NCI-H748 treated with DMSO at 0.1 percent for 48 hours (cell line): ENCODE measurements around the gene BHLHA15.

Experiments
- DNase-seq: peaks from one replicate; lab custom pipeline; 2025; lab: John Stamatoyannopoulos, UW

The BHLHA15 gene

DNA sequence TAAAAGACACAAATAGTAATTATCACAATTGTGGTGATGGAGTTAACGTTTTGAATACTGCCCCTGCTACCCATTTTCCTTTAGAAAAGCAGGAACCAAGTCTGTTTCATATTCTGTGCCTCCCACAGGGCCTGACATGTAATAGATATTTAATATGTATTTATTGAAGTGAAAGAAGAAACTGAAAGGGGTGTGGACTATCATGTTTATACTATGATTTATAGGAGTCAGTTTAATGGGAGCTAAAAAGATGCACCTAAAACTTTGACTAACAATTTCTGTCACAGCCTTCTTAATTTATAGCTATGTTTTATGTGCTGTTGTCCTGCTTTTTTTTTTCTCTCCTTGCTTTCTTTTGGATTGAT is 24.1 kb upstream of the BHLHA15 start:
- no peak for DNase-seq

DNA sequence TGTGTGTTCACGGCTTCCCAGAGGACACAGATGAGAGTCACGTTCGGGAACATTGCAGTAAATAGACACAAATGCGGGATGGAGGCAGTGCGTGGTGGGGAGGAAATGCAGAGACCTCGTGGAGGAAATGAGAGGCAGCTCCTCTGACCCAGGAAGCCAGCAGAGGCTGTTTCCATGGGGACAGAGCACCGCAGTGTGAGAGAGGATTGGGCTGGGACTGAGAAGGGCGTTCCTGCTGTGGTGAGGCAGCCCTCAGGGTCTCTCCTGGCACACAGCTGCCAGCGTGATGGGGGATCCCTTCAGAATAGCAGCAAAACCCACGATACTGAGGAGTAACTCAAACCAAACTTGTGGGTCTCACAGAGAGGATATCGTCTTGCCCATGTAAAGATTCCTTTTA is 21.7 kb upstream of the BHLHA15 start:
- no peak for DNase-seq

DNA sequence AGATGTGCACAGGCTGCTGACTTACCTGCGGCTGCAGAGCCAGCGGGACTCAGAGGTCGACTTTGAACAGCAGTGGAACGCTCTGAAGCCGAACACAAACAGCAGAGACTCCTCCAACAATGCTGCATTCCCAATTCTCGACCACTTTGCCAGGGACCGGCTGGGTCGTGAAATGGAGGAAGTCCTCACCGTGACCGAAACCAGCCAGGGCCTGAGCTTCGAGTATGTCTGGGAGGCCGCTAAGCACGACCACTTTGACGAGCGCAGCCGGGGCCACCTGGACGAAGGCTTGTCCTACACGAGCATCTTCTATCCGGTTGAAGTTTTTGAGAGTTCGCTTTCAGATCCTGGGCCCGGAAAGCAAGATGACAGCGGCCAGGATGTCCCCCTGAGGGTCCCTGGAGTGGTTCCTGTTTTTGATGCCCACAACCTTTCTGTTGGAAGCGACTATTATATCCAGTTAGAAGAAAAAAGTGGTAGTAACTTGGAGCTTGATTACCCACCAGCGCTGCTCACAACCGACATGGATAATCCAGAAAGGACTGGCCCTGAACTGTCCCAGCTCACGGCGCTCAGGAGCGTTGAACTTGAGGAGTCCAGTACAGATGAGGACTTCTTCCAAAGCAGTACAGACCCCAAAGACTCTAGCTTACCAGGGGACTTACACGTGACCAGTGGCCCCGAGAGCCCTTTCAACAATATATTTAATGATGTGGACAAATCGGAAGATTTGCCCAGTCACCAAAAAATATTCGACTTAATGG is 19.4 kb upstream of the BHLHA15 start:
- DNase-seq: no peak

DNA sequence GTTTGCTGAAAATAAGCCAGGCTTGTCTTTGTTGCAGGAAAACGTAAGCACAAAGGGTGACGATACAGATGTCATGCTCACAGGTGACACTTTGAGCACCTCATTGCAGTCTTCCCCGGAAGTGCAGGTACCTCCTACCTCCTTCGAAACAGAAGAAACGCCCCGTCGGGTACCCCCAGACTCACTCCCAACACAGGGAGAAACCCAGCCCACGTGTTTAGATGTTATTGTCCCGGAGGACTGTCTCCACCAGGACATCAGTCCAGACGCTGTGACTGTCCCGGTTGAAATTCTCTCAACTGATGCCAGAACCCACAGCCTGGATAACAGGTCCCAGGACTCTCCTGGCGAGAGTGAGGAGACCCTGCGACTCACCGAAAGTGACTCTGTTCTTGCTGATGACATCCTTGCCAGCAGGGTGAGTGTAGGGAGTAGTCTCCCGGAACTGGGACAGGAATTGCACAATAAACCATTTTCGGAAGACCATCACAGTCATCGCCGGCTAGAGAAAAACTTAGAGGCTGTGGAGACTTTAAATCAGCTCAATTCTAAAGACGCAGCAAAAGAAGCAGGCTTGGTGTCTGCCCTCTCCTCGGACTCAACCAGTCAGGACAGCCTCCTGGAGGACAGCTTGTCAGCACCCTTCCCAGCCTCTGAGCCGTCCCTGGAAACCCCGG is 18.3 kb upstream of the BHLHA15 start:
- DNase-seq: no peak

DNA sequence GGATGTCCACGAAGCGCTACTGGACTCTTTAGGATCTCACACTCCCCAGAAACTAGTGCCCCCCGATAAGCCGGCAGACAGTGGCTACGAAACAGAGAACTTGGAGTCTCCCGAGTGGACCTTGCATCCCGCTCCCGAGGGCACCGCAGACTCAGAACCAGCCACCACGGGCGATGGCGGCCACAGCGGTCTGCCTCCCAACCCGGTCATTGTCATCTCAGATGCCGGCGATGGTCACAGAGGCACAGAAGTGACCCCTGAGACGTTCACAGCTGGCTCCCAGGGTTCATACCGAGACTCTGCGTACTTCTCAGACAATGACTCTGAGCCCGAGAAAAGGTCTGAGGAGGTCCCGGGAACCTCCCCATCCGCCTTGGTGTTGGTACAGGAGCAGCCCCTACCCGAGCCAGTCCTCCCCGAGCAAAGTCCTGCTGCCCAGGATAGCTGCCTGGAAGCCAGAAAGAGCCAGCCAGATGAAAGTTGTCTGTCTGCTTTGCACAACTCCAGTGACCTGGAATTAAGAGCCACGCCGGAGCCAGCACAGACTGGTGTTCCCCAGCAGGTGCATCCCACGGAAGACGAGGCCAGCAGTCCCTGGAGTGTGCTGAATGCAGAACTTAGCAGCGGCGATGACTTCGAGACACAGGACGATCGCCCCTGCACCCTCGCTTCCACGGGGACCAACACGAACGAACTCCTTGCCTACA is 17.6 kb upstream of the BHLHA15 start:
- no peak for DNase-seq

DNA sequence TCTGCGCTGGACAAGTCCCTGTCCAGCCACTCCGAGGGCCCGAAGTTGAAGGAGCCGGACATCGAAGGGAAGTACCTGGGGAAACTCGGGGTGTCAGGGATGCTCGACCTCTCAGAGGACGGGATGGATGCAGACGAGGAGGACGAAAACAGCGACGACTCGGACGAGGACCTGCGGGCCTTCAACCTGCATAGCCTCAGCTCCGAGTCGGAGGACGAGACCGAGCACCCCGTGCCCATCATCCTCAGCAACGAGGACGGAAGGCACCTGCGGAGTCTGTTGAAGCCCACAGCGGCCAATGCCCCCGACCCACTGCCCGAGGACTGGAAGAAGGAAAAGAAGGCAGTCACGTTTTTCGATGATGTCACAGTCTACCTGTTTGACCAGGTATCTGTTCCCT is 17.1 kb upstream of the BHLHA15 start:
- DNase-seq: no peak

DNA sequence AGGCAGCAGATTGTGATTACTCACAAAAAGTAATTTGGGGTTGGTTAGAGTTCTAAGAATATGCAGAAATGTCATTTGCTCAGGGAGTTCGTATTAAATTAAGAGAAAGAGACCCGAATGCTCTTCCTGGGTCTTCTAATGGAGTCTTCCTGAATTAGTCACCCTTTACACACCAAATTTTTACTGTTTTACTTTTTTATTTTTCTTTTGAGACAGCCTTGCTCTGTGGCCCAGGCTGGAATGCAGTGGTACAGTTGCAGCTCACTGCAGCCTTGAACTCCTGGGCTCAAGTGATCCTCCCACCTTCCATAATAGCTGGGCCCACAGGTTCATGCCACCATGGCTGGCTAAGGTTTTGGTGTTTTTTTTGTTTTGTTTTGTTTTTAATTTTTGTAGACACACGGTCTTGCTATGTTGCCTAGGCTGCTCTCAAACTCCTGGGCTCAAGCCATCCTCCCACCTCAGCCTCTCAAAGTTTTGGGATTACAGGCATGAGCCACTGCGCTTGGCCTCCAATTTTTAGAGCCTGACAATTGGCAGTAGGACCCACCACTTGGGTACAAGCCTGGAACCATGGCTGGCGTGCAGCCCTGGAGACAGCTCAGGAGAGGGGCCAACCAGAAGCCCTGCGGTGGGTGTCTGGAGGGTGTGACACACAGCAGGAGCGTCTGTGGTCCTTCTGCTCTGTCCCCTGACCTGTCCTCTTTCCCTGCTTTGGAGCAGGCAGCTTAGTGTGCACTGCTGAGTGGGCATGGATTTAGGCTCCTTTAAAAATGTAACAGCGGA is 16.4 kb upstream of the BHLHA15 start:
- no peak for DNase-seq

DNA sequence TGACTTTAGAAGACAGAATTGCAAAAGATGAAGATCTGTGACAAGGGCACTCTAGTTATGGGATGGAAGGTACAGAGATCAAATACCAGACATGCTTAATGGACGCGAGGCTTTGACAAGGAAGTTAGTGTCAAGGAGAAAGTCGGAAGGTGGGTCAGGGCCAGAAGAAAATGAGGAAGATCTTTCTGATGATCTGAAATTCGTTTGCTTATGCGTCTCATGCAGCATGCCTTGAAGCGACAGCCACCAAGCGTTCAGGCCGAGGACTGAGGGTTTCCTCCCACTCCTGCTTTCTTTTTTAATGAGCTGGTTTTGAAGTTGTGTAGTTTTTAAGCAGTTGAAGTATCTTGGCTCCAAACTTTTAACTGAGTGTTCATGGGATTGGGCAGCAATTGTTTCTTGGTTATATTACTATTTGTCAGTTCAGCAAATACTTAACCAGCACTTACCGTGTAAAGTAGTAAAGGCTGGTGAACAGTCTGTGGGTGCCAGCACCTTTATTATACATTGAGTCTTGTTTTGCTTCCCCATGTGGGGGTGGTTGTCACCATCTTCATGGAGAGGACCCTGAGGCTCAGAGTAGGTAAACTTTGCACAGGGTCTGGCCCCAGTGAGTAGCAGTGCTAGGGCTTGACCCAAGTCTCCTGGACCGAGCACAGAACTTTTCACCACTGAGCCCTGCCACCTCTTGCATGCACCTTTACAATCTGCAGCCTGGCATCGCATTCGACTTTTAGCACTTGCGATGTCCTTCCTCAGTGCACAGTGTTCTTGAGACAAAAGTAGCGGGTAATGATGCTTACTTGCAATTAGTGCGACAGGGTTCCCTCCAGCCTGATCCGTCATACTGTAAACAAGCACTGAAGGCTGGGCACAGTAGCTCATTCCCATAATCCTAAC is 14.3 kb upstream of the BHLHA15 start:
- no peak for DNase-seq

DNA sequence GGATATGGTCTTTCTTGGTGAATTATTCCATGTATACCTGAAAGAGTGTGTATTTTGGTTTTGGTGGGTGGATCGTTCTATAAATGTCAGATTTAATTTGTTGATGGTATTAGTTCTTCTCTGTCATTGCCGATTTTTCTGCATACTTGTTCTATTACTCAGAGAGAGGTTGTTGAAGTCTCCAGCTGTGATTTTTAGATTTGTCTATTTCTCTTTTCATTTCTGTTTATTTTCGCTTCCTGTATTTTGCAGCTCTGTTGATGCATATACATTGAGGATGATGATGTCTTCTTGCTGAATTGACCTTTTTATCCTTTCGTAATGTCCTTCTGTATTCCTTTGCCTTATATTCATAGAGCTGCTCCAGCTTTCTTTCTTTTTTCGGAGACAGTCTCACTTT is 12.1 kb upstream of the BHLHA15 start:
- no peak for DNase-seq

DNA sequence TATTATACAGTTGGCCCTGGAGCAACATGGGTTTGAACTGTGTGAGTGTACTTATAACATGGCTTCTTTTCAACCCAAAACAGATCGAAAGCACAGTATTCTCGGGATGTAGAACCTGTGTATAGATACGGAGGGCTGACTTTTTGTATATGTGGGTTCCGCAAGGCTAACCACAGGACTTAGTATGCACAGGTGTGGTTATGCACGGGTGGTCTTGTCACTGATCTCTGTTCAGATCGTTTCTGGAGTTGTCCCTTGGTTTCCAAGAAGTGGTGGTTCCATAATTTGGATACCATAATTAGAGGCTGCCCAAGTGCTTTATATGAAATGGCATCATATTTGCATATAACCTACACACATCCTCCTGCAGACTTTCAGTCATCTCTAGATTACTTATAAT is 10.9 kb upstream of the BHLHA15 start:
- DNase-seq: no peak

DNA sequence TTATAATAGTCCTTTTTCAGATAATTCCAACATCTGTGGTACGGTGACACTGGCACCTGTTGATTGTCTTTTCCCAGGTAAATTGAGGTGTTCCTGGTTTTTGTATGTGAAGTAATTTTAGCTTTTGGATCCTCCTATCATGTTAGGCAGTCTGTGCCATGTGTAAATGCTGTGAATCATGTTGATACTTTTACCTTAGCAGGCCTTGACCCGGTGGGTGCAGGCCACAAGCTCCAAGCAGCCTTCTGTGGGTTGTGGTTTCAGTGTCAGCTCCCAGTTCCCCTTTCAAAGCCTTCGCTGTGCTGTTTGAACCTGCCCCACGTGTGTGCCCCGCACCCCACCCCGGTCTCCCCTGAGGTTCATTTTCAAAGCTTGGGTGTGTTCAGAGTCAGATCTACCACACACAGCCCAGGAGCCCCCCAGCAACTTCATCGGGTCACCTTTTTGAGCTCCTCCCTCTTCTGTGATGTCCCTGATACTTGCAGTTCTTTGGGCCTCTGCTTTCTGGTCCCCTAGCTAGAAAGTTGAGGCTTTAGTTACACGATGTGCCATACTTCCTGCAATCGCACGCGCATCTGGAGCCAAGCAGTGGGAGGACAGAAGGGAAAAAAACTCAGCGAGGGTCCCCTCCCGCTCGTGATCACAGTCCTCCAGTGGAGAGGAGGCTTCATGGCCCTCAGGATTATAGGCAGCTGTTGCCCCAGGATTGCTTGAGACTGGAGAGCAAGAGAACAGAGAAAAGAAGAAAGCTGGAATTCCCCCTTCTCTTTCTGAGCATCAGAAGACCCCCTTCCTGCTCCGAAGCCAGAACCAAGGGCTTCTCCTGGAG is 8.7 kb upstream of the BHLHA15 start:
- DNase-seq: no peak

DNA sequence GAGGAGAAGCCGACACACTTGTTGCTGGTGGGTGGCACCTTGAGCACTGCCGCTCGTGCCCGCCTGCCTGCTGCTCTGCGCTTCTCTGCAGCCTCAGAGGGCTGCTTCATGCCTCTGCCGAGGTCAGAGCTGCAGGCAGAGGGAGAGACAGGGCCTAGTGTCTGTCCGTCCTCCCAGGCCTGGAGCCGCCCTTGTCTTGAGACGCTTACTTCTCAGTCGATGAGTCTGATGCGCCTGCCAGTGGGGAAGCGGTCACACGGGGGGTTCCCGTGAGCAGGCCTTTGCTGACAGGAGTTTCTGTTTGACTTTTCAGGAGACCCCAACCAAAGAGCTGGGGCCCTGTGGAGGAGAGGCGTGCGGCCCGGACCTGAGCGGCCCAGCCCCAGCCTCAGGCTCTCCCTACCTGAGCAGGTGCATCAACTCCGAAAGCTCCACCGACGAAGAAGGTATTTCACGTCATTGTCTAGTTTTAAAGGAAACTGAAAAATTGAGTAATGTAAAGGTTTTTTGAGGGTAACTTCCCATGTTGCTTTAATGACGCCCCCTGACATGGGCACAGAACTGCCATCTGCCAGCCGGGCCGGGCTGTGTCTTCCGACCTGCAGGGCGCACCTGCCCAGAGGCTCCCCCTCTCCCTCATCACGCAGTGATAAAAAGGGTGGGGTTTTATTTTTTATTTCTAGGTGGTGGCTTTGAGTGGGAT is 7.8 kb upstream of the BHLHA15 start:
- DNase-seq: no peak

DNA sequence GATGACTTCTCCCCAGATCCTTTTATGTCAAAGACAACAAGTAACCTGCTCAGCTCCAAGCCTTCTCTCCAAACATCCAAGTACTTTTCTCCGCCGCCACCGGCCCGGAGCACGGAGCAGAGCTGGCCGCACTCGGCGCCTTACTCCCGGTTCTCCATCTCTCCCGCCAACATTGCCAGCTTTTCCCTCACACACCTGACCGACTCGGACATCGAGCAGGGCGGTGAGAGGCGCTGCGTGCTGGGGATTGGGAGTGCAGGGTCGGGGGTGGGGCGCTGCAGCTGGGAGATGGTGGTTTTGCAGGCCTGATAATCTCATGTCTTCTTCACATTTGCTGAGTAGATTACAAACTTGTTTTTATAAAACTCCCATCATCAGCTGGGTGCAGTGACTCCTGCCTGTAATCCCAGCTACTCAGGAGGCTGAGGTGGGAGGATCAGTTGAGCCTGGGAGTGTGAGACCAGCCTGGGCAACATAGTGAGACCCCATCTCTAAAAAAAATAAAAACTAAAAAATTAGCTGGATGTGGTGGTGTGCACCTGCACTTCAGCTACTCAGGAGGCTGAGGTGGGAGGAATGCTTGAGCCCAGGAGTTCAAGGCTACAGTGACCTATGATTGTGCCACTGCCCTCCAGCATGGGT is 7.2 kb upstream of the BHLHA15 start:
- DNase-seq: no peak

DNA sequence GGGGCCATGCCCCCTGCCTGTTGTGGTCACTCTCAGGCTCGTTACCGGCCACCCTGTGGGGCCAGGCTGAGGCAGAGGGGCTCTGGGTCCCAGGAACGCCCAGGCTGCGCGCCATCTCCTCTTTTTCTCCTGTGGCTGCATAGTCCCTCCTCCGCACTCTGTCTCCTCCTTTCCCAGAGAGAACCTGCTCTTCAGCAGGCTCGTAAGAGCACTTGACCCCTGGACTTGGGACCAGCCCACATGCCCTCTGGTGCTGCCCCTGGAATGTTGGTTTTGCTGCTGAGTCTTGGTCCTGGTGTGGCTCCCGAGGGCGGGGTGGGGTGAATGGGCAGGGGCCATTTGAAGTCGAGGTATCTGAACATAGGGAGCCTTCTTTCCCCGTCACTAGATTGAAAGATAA is 6.6 kb upstream of the BHLHA15 start:
- DNase-seq: no peak

DNA sequence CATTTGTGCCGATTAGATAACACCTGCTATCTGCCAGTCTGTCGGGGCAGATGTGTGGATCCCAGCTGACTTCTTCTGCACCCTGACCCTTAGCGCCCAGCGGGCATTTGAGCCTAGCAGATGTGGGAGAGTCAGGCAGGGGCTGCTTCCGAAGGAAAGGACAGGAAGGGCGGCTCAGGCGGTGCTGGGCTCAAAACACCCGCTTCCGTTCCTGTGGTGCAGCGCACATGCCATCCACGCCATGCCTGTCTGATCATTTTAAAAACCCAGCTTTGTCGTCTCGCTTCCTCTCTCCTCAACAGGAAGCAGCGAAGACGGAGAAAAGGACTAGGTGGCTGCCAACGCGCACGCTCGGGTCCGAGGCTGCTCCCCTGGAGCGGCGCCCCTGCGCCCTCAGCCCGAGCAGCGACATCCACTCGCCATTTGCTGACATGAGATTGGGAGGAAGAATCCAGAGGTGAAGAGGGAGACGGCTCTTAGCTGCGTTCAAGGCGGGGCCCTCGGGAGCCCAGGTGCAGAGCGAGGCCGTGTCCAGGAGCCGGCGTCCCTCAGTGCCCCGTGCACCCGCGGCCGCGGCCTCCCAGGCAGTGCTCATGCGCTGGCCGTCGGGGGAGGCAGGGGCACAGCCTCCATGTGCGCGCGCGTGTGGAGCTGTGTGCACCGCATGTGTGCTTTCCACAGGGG is 5.9 kb upstream of the BHLHA15 start:
- DNase-seq: no peak

DNA sequence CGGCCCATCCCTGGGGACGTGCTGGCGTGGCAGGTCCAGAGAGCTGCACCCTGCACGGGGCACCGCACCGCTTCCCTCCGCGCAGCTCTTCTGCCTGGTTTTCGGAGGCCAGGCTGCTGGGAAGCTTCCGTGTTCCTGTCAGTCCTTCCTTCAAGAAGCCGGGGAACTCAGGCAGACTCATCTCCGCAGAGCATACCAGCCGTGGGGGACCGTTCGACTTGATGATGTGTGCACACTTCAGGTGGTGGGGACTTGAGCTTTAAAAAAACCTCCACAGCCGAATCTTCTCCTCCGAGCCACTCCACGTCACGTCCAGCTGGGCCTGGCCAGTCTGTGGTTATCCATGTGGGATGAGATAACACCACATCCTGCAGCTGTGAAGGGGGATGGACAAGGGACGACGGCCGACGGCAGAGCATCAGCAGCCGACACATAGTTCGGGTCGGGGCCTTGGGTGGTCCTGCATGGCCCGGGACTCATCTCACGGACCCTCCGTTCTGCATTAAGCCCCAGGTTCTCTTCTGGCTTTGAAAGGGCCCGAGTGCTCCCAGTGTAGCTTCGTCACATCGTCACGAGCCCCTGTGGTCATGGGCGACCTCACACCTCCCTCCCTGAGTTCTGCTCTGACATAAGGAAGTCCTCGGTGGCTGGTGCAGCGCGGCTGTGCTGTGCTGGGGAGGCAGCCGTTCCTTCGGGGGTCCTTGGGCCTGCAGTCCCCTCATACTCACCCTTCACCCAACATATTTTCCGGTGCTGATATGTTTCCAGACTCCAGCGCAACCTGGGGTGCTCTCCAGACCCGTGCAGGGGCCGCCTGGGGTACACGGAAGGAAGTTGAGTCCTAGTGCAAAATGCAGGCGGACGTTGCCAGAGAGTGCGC is 4.5 kb upstream of the BHLHA15 start:
- DNase-seq: no peak

DNA sequence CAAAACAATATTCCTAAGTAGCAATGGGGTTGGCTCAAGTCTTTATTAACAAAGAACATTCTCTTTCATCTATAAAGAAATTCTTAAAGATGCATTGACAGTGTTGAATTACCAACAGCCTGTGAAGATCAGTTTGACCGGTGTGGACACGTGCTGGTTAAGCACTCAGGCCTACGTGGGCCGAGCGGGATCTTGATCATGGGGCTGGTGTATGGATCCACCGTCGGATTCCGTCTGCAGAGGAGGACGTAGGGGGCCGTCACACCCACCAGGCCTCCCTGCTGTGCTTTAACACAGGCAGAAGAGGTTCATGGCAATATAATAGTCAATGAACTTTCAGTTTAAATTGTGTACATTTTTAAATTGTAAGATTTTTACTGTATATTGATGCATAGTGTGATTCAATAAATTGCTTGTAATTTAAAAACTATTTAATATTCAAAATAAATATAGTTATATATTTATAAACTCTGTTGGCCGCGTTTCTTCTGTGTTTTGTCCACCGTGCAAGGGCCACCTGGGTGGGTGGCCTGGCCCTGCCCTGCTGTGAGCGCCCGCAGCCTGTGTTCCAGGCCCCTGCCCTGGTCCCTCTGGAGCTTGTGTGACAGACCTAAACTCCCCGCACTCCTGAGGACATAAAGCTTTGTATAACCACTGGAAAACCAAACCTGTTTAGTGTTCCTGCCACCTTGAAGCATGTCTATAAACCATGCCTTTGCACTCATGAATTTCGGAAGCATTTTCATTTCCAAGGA is 1.9 kb upstream of the BHLHA15 start:
- DNase-seq: no peak
